ENCODE results near the gene KLK8.

KLK8 gene

DNA sequence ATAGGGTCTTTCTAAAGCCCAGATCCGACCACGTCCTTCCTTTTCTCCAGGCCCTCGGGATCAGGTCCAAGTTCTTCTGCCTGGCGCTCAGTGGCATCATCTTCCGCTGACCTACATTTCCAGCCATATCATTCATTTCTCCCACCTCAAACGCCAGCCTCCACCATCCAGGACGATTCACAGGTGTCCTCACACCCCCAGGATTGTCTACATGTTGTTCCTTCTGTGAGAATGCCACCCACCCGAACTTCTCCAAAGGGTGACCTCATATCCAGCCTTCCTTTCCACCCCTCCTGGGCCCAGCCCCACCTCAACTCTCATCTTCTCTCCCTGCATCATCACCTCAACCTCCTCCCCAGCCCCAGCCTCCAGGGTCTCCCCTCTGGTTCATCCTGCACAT is 43.8 kb downstream of the KLK8 start:
- in situ Hi-C loops (cut with MboI; ENCODE audit: low sequenced_read_pairs): no loop called here

DNA sequence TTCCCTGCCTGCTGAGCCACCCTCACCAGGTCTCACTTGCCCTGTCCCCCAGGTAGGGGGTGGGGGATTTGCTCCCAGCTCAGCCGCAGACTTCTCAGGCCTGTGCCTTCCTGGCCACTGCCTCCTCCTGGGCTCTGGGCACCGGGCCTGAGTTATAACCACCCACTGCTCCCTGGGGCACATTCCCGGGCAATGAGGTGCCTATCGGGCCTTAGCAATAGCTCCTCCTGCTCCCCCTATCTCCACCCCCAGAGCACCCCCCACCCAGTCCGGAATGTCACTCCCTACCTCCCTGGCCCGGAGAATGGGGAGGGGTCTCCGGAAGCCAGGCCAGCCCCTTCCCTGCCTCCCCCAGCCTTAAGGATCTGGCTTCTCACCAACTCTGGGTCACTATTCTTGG is 48.5 kb downstream of the KLK8 start, which contains the start of gene KLK5:
Gene KLK5 (minus strand): TSS at position 129 of the 400 bp plus-strand sequence. CDS start 381 bp downstream, outside the sequence.
- in situ Hi-C loops (cut with MboI; ENCODE audit: low sequenced_read_pairs): no loop called here

DNA sequence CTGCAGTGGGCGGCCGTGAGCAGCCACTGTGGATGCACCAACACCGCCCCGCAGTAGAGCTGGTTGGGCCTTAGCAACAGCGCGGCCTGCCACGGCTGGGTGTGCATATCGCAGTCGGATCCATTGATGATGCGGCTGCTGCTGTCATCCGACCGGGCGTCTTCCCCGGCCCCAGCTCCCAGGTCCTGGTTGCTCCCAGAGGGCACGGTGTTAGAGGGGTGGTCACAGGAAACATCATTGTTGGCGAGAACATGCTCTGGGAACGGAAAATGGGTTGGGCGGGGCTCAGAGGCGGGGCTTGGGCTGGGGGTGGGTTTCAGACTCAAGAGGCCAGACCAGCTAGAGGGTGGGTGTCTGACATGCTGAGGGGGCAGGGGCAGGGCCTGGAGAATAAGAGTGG is 51.5 kb downstream of the KLK8 start:
- in situ Hi-C loops (cut with MboI; ENCODE audit: low sequenced_read_pairs): no loop called here

DNA sequence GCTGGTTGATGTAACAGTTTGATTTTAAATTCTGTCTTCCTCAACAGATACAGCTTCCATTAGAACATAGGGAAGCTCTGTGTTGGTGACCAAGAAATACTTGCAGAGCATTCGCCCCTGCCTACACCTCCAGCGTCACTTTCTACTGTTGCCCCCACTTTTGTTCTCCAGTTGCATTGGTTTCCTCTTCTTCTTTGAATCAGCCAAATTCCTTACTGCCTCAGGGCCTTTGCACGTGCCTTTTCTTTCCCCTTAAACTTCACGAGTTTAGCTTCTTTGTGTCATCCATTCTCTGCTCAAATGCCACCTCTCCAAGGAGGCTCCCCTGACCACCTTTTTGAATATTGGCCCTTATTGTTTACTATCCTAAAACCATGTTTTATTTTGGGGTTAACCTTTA is 54.3 kb downstream of the KLK8 start:
- in situ Hi-C loops (cut with MboI; ENCODE audit: low sequenced_read_pairs): no loop called here

All from HL-60/S4 treated with retinoic acid at 250 ng/mL for 4 days and 3 days (cell line).